IPS-11a (cell line): ENCODE data around the gene CDX1.

Experiments
- H3K4me3 ChIP-seq: one replicate; pipeline ENCODE4 v1.5.1; 2013; ENCODE audit warnings: low read depth, low read length, control low read depth

CDX1 gene

DNA sequence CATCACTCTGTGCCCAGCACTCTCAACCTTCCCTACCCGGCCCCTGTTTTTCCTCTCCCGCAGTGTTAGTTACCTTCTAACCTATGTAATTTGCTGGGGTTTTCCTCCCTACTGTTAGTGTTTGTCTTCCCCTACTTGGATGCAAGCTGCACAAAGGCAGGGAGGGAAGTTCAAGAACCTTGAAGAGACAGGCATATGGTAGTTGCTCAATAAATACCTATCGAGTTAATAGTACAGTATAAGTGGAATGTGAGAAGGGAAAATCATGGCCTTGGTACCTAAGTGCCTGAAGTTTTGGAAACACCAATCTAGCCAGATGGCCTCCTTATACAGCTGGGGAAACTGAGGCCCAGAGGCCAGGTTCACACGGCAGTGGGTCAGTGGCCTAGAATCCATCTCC is 35.1 kb upstream of the CDX1 start:
- H3K4me3 ChIP-seq: no peak overlapping the region

DNA sequence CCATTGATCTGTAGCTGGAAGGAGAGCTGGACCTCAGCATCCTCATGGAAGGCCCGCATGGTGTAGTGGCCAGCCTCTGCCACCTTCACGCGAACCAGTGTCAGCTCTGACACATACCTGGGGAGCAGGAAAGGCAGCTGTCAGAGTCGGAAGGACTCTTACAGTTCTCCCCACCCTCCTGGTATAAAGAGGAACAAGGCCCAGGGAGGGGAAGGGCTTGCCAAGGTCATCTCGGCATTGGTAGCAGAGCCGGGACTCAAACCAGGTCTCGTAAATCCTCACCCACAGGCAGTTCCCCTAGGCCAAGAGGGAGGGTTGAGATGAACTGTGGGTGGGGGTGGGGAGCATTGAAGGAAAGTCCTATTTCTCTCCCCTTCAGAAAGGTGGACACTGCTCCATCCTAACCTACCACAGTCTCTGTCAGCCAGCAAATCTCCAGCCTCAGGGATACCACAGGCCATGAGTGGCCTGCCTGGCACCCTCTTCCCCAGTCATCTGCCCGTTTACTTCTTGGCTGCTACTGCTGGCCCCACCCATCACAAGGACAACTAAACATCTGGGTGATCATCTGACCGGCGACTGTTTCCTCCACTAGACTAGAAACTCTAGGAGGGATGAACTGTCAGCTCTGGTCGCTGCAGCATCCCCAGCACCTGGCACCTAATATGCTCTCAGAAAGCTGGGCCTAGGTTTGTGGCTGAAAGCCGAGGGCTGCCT is 34.4 kb upstream of the CDX1 start:
- H3K4me3 ChIP-seq: no peak overlapping the region

DNA sequence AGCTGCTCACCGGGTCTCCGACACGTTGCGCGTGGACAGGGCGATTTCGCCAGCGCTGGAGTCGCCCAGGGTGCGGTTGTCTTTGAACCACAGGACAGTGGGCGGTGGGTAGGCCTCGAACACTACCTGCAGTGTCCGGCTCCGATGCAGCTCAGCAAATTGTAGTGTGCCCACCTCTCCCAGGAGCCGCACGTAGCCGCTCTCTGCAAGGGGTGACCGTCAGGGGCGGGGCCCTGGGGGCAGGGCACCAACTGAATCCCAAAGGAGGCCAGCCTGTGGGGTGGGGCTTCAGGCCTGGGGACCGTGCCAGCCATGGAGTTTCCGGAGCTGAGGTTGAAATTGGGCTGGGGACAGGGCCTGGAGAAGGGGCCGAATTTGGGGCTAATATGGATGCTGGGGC is 33.8 kb upstream of the CDX1 start:
- no peak overlapping the region for H3K4me3 ChIP-seq

DNA sequence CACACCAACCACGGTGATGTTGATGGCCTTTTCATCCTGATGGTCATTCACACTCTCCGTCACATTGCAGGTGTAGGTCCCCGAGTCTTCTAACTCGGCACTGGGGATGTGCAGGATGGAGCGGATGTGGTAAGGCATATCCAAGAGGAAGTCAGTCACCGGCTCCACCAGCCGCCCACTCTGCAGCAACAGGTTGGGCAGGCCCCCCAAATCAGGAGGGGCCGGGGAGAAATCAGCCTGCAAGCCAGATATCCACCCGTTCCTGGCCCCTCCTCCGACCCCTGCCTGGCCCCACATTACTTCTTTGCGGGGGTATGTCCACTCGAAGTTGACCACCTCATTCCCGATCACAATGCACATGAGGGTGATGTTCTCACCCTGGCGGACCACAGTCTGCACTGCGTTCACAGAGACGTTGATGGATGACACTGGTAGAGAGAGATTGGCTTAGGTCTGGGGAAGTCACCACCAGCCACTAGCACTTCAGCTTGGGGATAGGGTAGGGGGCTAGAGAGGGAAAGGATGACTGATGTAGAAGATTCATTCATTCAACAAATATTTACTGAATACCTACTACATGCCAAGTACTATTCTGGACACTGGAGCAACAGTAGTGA is 32.9 kb upstream of the CDX1 start:
- no peak overlapping the region for H3K4me3 ChIP-seq

DNA sequence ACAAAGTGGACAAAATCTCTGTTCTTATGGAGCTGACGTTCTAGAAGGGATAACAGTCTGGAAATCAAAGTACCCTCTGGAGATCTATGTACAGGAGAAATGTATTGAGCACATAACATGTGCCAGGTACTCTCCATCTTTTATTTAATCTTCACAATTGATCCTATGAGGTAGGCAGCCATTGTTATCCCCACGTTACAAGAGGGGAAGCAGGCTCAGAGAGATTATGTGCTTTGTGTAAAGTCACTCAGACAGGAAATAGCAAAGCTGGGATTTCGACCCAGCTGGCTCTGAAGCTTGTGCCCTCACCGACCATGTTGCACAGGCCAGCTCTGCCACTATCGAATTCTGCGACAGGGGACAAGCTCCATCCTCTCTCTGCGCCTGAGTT is 32.4 kb upstream of the CDX1 start:
- no peak overlapping the region for H3K4me3 ChIP-seq

- no peak overlapping the region for H3K4me3 ChIP-seq
Observed at GRCh38 chr5:150135557-150136304, 30.8 kb upstream of the CDX1 start.

GRCh38 chr5:150136305-150137167 is 30.0 kb upstream of the CDX1 start:
- H3K4me3 ChIP-seq: no peak overlapping the region

GRCh38 chr5:150137168-150137957 is 29.2 kb upstream of the CDX1 start:
- no peak overlapping the region for H3K4me3 ChIP-seq

- H3K4me3 ChIP-seq: no peak overlapping the region
Observed at GRCh38 chr5:150137997-150138396, 28.6 kb upstream of the CDX1 start.

DNA sequence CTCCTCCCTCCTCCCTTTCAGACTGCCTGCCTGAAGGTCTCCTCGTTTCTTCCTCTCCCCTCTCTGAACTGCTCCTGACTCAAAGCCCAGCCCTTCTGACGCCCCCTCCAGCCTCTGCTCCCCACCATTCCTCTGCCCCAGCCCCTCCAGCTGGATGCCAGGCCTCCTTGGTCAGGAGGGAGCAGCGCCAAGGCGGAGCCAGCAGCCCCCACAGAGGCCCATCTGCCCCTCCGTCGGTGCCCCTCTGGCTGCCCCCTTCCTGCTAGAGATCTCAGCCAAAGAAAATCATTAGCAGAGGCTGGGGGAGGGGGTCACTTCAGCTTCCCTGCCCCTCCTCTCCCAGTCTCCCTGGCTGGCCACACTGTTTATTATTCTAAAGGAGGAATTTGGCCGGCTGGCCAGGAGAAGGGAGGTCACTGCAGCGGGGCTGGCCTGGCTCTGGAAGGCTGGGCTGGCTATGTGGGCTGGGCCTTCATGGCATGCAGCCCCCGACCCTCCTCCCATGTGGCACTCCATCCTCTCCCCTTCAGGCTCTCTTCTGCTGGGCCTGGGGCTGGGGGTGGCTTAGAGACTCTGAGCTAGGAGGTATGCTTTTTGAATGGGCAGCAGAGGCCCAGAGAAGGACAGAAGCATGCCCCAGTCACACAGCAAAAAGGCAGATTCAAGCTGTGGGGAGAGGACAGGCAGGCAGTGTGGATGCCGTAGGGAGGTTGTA is 27.9 kb upstream of the CDX1 start:
- no peak overlapping the region for H3K4me3 ChIP-seq

- H3K4me3 ChIP-seq: no peak overlapping the region
Observed at GRCh38 chr5:150139334-150139733, 27.2 kb upstream of the CDX1 start.

DNA sequence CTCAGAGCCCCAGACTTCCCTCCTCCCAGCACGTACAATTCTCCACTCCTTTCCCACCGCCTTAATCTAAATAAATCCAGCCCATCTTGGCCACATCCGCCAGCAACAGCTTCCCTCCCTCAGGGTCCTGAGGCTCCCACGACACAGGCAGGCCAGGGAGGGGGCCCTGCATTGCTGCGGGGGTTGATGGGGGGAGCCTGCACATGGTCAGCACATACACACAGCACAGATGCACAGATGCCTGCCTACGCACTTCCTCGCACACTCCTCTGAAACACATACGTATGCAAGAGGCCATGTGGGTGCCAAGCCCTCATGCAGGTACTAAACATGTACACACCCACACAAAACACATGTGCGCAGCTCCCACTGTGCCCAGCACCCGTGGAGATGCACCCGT is 25.7 kb upstream of the CDX1 start:
- H3K4me3 ChIP-seq: no peak overlapping the region

GRCh38 chr5:150141544-150142184 is 24.9 kb upstream of the CDX1 start:
- H3K4me3 ChIP-seq: no peak overlapping the region

GRCh38 chr5:150142185-150142958 is 24.2 kb upstream of the CDX1 start:
- H3K4me3 ChIP-seq: no peak overlapping the region

DNA sequence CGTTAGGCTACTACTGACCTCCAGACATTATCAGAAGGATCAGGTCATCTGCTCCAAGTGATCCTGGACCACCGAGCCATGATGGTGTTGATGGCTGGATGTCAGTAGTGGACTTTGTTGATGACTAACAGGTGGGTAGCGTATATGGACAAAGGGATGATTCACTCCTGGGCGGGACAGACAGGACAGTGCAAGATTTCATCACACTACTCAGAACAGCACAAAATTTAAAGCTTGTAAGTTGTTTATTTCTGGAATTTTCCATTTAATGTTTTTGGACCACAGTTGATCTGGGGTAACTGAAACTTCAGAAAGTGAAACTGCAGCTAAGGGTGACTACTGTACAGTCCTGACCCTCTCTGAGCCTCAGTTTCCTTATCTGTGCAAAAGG is 23.6 kb upstream of the CDX1 start:
- H3K4me3 ChIP-seq: no peak overlapping the region

DNA sequence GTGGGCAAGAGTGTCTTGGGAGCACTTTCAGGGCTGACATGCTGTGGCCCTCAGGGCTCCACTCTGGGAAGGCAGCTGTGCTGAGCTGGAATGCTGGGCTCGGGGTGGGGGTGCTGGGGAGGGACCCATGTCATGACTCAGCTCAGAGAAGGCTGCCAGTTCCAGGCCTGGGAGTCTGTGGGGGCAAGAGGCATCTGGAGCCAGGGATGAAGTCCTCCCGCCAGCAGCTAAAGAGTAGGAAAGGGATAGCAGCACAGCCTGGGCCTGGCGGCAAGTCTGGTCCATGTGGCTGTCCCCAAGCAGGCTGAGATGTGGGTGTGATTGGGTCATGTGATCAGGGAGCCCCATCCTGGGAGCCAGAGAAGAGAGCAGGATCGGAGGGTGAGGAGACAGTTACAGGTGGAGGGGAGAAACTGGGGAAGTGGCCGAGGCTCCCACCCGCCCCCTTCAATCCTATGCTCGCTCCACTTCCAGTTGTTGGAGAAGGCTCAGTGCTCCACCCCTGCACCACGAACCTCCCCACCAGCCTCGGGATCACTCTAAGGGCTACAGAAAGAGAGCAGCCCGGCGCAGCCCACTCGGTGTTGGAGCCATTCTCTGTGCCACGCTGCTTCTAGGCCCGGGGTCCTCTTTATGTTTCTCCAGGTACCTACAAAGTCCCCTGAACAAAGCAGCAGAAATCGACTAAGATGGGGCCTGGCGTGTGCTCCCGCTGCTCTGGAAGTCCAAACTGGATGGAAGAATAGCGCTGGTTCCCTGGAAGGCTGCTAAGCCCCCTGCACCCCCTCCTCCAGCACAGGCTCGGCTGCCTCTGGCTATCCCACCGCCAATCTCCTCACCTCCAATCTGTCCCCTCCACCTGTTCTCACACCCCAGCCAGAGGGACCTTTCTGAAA is 23.0 kb upstream of the CDX1 start:
- no peak overlapping the region for H3K4me3 ChIP-seq

DNA sequence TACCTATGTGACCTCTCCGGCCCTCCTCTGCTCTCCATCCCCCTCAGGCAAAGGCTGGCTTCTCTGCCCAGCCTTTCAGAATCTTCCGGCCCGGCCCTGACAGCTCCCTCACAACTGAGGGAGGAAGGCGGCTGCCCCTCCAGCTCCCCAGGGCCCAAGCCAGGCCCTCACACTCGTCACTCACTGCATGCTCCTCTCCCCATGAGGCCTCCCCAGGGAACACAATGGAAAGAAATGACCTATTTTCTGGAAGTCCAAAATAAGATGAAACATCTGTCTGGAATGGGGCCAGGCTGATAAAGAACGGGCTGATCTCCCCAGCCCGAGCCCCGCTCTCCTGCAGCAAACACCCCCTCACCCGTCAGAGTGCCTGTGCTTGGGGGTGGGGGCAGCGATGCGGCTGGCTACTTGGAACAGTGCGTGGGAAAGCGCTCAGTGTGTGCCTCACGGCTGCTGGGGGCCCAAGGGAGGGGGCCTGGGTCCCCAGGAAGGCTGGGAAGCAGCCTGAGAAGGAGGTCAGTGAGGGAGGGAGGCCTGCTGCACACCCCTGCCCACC is 22.3 kb upstream of the CDX1 start:
- no peak overlapping the region for H3K4me3 ChIP-seq
